M059J (cell line): Measurements from ENCODE around the gene NUP93. TPM values are rescaled to one million over a fixed set of nuclear protein-coding genes. Genes with fewer than 3 reads are reported as not detected.
A peak's percentile ranks its signal among the peaks of the same experiment; 100 is the strongest.
"Not testable (repeated sequence)": the region's sequence is repeated elsewhere in the genome, so short reads cannot be mapped to it uniquely, and the experiment has no call there.

Experiments used
- DNase-seq: peaks from one replicate; pipeline ENCODE4 v3.0.0-alpha.2; 2012; ENCODE audit warnings: low read depth
- total RNA-seq: library from RNA; depleted of rRNA; stranded (reverse); fragments of >200 nt; shearing (Covaris generic); gene quantifications from 2 replicates; pipeline ENCODE4 v1.2.3, GENCODE V29; 2014

The NUP93 gene
- total RNA-seq, 1 experiment from 2014 or later, result 123 TPM

GRCh38 chr16:56709443-56710040 lies 20.4 kb upstream of the NUP93 start:
- no peak for DNase-seq

- DNase-seq, result no peak
Observed at GRCh38 chr16:56710181-56710737, 19.7 kb upstream of the NUP93 start.

- DNase-seq, result no peak
Observed at GRCh38 chr16:56711862-56712261, 18.1 kb upstream of the NUP93 start.

- DNase-seq, result no peak
Observed at GRCh38 chr16:56713794-56714193, 16.1 kb upstream of the NUP93 start.

GRCh38 chr16:56715126-56715525 lies 14.8 kb upstream of the NUP93 start:
- DNase-seq, result no peak

GRCh38 chr16:56716761-56717160 lies 13.2 kb upstream of the NUP93 start:
- no peak for DNase-seq

DNA sequence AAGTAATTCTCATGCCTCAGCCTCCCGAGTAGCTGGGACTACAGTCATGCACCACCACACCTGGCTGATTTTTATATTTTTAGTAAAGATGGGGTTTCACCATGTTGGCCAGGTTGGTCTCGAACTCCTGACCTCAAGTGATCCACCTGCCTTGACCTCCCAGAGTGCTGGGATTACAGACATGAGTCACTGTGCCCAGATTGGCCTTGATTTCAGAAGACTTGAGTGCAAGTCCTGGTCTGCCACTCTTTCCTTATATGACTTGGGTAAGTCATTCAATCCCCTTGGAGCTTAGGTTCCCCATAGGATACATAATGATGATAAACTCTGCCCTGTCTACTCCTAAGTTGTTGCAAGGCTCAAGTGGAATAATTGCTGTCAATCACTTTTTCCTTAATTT lies 12.4 kb upstream of the NUP93 start:
- not testable (repeated sequence) for DNase-seq

DNA sequence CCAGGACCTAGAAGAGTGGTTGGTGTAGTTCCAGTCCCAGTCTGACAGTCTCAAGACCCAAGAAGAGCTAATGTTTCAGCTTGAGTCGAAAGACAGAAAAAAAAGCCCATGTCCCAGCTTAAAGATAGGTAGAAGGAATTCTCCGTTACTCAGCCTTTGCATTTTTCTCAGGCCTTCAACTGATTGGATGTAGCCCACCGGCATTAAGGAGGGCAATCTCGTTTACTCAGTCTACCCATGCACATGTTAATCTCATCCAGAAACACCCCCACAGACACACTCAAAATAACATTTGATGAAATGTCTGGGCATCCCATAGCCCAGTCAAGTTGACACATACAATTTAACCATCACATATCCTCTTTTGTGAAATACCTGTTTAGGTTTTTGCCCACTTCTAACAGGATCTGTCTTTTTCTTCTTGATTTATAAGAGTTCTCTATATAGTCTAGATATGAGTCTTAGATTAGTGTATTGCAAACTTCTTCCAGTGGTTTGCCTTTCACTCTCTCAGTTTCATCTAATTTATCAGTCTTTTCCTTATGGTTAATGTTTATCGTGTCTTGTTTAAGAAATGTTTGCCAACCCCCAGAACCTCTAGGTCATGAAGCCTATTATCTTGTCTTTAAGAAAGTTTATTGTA lies 7.6 kb upstream of the NUP93 start:
- no peak for DNase-seq

- DNase-seq, result no peak
Observed at GRCh38 chr16:56724191-56724590, 5.7 kb upstream of the NUP93 start.

DNA sequence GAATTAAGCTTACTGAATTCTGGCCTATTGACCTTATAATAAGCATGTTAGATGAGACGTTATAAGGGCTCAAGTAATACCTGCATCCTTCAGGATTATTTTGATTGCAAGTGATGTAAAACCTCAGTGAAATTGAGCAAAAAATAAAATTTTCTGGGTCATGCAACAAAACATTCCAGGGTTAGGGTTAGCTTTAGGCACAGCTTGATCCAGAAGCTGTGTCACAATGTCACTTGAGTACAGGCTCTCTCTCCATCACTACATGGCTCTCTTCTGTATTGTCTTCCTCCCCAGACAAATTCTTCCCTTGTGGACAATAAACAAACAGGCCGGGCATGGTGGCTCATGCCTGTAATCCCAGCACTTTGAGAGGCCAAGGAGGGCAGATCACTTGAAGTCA lies 3.6 kb upstream of the NUP93 start:
- no peak for DNase-seq

- no peak for DNase-seq
Observed at GRCh38 chr16:56726926-56727325, 3.0 kb upstream of the NUP93 start.

DNA sequence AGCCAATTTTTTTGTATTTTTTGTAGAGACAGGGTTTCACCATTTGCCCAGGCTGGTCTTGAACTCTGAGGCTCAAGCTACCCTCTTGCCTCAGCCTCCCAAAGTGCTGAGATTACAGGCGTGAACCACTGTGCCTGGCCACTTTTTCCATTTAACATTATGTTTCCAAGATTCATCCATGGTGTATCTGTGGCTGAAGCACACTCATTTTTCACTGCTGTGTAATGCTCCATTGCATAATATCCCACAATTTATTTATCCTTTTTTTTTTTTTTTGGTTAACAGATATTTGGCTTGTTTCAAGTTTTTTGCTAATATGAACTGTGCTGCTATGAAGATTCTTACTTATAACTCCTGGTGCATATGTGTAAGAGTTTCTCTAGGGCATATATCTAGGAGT lies 1.9 kb upstream of the NUP93 start:
- no peak for DNase-seq

DNA sequence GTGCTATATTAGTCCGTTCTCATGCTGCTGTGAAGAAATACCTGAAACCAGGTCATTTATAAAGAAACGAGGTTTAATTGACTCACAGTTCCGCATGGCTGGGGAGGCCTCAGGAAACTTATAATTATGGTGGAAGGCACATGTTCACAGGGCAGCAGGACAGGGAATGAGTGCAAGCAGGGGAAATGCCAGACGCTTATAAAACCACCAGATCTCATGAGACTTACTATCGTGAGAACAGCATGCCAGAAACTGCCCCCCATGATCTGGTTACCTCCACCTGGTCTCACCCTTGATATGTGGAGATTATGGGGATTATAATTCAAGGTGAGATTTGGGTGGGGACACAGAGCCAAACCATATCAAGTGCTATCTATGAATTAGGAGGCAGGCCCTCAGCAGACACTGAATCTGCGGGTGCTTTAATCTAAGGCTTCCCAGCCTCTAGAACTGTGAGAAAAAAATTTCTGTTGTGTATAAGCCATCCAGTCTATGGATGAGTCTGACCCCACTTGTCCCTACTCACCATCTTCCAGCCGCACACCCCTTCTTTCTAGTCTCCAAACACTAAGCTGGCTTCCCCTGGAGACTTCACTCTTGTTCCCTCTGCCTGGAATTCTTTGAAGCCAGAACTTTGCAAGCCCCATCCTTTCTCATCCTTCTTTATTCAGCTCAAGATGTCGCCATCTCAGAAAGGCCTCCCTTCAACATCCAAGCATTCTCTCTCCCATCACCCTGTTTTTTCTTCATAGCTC lies 772 bp upstream of the NUP93 start:
- peak; percentile 24 for DNase-seq

DNA sequence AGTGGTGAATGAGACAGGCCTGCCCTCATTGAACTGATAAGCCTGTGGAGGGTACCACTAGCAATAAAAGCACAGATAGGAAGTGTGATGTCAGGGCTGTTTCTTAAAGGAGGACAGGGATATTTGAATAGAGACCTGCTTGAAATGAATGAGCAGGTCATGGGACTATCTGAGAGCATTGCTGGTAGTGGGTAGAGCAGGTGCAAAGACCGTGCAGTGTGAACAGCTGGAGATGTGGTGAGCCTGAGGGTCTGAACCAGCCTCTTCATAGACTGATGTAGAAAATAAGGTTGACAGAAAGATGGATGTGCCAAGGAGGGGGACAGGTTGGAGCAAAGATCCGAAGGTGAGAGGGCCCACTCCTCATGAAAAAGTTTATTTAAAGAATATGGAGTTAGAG lies 2.4 kb downstream of the NUP93 start:
- no peak for DNase-seq

DNA sequence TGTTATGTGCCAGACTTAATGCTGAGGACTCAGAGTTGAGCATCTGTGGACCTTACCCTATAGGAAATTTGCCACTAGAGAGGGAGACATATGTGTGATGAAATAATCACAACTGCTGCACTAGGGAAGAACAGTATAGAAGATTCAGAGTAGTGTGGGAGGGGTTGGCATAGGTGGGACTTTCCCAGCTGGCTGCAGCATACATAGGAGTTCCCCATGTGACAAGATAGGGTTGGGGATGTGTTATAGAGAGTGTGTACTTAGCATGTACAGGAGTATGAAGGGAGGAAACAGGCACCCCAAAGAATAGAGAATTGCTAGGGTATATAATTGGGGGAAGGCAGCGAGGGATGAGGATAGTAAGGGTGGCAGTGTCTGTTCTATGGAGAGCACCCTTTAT lies 2.9 kb downstream of the NUP93 start:
- DNase-seq, result no peak

GRCh38 chr16:56734429-56734828 lies 4.5 kb downstream of the NUP93 start:
- peak; percentile 28 for DNase-seq

GRCh38 chr16:56736476-56736875 lies 6.5 kb downstream of the NUP93 start:
- no peak for DNase-seq

DNA sequence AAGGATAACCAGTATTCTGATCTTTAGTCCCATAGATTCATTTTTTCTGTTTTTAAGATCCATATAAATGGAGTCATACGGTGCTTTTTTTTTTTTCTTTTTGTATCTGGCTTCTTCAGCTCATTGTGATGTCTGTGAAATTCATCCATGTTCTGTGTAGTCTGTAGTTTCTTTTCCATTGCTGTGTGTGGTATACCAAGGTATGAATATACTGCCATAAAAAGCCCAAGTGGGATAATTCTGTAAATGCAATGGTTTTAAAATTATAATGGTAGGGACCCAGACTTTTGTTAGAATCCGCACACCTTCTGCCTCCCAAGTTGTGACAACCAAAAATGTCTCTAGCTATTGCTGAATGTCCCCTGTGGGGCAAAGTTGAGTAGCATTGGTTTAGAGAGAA lies 7.6 kb downstream of the NUP93 start:
- DNase-seq, result no peak

DNA sequence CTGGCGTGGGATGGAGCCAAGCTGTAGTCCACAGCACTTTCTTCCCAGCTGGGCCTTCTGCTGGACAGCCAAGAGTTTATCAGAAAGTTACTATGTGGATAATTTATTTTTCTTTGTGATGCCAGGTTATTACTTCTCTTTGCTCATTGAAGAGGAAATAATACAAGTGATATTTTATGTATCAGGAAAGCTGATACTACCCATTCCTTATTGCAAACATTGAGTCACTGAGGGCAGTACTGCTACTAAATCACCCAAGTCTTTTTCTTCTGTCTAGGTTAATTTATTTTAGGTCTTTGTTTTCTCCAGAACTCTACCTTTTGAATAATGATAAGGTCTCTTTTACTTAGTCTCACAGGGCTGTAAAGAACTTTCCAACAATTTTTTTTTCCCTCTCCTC lies 8.3 kb downstream of the NUP93 start:
- DNase-seq, result peak; percentile 25

- not testable (repeated sequence) for DNase-seq
Observed at GRCh38 chr16:56739378-56739777, 9.4 kb downstream of the NUP93 start.

DNA sequence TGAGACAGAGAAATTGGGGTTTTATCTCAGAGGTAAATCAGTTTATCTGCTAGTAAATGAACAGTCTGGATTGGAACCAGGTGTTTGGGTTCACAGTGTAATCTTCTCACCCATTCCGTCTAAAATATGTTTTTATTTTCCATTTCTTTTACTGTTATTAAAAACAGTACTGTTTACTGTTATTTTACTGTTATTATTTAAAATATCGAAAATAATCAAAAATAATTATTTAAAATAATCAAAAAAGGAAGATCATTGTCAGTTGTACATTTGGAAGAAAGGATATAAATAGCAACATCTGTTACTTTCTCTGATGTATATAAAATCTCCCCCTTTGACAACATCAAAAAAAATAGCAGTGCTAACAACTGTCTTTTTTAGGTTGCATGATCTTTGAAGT lies 11.5 kb downstream of the NUP93 start:
- DNase-seq, result no peak

DNA sequence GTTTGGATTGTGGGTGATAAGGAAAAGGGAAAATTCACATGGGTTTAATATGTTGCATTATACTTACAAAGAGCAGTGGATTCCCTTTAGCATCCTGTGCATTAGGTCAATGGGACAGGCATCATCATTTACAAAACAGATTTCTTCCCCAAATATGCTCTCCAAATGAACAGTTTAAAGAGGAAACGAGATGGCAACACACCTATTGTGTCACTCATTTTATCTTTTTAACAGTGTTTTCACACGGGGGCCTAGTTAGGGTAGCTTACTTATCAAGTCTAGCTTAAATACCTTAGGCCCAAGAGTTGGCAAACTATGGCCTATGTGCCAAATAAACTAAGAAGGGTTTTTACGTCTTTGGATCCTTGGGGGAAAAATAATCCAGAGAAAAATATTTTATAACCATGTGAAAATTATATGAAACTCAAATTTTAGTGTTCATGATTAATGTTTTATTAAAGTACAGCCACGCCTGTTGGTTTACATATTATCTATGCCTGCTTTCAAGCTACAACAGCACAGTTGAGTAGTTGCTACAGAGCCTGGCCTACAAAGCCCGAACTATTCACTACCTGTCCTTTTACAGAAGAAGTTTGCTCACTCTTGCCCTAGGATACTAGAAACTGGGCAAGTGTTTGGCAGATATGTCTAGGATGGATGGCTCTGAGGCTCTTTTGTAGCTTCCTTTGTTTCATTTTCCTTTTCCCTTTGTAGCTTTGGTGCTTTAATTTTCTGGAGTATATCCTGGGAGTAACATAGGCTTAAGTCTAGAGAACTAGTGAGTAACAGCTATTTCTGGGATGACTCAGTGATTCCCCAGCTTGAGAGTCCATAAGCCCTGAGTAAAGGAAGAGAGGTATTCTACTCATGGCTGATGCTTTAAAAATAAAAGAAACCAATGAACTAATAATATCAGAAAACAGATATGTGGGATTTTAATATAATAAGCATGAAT lies 12.4 kb downstream of the NUP93 start:
- DNase-seq, result peak; percentile 94
